Bronchial epithelial cell (primary cell): Measurements from ENCODE around the gene SNORC. TPM values are rescaled to one million over a fixed set of nuclear protein-coding genes. Genes with fewer than 3 reads are reported as not detected.

ENCODE experiments used
- DNase-seq: peaks from one replicate; pipeline ENCODE4 v3.0.0-alpha.2; 2010; ENCODE audit warnings: low read depth
- FAIRE-seq: peaks from 2 replicates; lab custom pipeline; 2011; peaks lifted over from hg19 to GRCh38; lab: Jason Lieb, UNC
- H3K27me3 ChIP-seq: 2 replicates; pipeline ENCODE4 v1.5.1; 2011; ENCODE audit warnings: low read length; ENCODE audit not compliant: control insufficient read depth, insufficient read depth
- H3K36me3 ChIP-seq: 2 replicates; pipeline ENCODE4 v1.5.1; 2011; ENCODE audit warnings: low read length; ENCODE audit not compliant: control insufficient read depth, insufficient read depth
- H3K4me3 ChIP-seq: 2 replicates; pipeline ENCODE4 v1.5.1; 2011; ENCODE audit warnings: mild to moderate bottlenecking, low read depth, low read length, control low read depth
- total RNA-seq: library from RNA; depleted of rRNA; stranded (reverse); fragments of >200 nt; gene quantifications from 2 replicates; pipeline ENCODE4 v1.2.1, GENCODE V29; 2014
- TF ChIP-seq, protein P1 (sequence below): IDR thresholded peaks from 2 replicates; pipeline ENCODE4 v1.5.1; 2011; ENCODE audit warnings: mild to moderate bottlenecking, moderate library complexity, low read length, control low read depth, inconsistent platforms; ENCODE audit not compliant: insufficient read depth, severe bottlenecking

Gene SNORC
- total RNA-seq, 1 donor from 2014 or later, result 0.53 TPM

DNA sequence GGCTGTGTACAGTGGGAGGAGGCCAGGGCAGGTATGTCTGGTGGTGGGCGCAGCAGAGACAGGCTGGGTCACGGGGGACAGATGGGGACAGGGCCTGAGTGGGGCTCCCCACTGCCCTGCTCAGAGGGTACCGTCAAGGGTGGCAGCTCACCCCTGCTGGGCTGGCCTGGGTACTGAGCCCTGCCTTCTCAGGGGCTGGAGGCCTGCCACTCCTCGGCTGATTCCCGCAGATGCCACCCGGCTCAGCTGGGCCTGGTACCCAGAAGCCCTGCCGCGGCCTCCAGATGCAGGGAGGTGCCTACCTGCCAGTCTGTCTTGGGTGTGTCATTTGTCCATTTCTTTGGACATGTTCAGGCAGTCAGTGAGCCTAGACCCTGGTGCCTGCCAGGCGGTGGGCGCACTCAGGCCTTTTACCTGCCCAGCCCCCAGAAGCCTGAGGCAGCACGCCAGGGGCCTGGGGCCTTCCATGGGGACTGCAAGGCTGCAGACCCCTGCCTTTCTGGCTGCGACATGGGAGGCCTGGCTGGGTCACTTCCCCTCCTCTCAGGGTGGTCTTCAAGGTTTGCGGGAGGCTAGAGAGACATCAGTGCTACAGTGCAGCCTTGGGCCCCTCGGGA is 3.3 kb downstream of the SNORC start:
- H3K36me3 ChIP-seq, result no peaks in the 10 kb centered on the region
- no peak overlapping the region for H3K4me3 ChIP-seq
- TF ChIP-seq, protein P1, sequence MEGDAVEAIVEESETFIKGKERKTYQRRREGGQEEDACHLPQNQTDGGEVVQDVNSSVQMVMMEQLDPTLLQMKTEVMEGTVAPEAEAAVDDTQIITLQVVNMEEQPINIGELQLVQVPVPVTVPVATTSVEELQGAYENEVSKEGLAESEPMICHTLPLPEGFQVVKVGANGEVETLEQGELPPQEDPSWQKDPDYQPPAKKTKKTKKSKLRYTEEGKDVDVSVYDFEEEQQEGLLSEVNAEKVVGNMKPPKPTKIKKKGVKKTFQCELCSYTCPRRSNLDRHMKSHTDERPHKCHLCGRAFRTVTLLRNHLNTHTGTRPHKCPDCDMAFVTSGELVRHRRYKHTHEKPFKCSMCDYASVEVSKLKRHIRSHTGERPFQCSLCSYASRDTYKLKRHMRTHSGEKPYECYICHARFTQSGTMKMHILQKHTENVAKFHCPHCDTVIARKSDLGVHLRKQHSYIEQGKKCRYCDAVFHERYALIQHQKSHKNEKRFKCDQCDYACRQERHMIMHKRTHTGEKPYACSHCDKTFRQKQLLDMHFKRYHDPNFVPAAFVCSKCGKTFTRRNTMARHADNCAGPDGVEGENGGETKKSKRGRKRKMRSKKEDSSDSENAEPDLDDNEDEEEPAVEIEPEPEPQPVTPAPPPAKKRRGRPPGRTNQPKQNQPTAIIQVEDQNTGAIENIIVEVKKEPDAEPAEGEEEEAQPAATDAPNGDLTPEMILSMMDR, result no peak
- DNase-seq (no peak), FAIRE-seq (no peak)
- H3K27me3 ChIP-seq, result no peaks in the 10 kb centered on the region

DNA sequence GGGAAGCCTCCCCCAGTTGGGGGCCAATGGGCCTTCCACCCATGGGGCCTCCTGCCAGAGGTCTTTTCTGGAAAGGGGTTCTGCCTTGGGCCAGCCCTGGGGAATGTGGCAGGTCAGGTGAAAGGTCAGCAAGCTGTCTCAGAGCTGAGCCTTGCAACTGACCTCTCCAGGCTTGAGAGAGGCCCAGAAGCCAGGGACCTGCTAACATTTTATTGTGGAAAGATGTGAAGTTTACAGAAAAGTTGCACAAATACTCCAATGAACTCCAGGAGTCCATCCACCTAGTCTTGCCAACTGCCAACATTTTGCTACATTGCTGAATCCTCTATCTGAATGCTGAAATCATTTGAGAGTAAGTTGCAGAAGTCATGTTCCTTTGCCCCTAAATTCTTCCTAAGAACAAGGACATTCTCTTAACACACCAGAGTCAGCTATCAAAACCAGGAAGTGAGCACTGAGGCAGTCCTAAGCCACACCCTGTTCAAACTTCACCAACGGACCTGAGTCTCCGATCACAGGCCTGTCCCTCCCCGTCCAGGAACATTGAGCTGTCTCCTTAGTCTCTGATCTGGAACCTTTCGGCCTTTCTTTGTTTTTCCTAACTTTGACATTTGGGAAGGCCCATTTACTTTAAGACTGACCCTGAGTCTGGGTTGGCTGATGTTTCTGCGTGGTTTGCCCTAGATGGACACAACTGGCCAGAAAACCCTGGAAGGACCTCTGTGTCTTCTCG is 4.0 kb downstream of the SNORC start:
- peak; percentile 98 for FAIRE-seq
- TF ChIP-seq, protein P1, result no peak
- H3K36me3 ChIP-seq, result no peaks in the 10 kb centered on the region
- no peak overlapping the region for H3K4me3 ChIP-seq
- DNase-seq, result no peak
- H3K27me3 ChIP-seq, result no peaks in the 10 kb centered on the region

DNA sequence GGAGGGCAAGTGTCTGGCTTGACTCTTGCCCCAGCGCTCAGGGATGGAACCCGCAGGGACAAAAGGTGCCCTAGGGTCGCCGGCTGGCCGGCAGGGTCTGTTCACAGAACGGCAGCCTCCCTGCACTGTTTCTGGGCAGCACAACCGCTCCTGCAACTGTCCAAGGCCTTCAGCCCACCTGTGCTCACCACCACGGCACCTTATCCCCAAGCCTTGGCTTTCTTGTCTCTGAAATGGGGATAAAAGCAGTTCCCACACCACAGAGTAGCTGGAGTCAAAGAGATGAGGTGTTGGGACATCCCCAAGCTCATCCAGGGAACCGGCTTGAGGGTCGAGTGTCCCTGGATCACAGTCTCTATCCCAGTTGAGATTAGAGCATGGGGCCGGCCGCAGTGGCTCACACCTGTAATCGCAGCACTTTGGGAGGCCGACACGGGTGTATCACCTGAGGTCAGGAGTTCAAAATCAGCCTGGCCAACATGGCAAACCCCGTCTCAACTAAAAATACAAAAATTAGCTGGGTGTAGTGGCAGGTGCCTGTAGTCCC is 4.7 kb downstream of the SNORC start:
- FAIRE-seq (no peak), DNase-seq (no peak)
- H3K4me3 ChIP-seq, result no peak overlapping the region
- H3K36me3 ChIP-seq, result no peaks in the 10 kb centered on the region
- no peaks in the 10 kb centered on the region for H3K27me3 ChIP-seq
- TF ChIP-seq, protein P1, result no peak

DNA sequence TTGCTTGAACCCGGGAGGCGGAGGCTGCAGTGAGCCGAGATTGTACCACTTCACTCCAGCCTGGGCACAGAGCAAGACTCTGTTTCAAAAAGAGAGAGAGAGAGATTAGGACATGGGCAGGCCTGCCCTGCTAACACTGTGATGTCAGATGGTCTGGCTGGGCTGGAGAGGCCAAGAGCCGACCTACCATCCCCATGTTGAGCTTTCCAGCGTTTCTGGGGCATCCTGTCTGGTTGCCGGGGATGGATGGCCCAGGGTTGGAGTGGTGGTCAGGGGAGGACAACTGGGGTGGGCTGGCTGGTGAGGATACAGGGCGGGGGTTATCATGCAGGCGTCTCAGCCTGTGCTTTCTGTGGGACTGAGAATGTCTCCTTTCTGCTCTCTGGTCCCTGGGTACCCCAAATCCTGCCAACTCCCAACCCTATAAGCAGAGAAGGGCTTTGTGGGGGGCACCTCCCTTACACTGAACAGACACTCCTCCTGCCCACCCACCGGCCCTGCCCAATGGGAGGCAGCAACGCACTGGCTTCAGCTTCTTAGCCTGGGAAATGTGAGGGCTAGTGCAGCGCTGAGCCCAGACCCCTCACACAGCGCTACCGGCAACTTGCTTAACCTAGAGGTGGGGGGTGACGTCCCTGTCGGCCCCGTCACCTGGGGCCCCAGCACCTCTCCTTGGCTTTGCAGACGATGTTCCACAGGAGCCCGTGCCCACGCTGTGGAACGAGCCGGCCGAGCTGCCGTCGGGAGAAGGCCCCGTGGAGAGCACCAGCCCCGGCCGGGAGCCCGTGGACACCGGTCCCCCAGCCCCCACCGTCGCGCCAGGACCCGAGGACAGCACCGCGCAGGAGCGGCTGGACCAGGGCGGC is 5.4 kb downstream of the SNORC start:
- FAIRE-seq, result no peak
- DNase-seq, result no peak
- H3K36me3 ChIP-seq, result no peaks in the 10 kb centered on the region
- H3K27me3 ChIP-seq, result no peaks in the 10 kb centered on the region
- H3K4me3 ChIP-seq, result peak overlapping the region; percentile 43
- TF ChIP-seq, protein P1, result peak; percentile 4

DNA sequence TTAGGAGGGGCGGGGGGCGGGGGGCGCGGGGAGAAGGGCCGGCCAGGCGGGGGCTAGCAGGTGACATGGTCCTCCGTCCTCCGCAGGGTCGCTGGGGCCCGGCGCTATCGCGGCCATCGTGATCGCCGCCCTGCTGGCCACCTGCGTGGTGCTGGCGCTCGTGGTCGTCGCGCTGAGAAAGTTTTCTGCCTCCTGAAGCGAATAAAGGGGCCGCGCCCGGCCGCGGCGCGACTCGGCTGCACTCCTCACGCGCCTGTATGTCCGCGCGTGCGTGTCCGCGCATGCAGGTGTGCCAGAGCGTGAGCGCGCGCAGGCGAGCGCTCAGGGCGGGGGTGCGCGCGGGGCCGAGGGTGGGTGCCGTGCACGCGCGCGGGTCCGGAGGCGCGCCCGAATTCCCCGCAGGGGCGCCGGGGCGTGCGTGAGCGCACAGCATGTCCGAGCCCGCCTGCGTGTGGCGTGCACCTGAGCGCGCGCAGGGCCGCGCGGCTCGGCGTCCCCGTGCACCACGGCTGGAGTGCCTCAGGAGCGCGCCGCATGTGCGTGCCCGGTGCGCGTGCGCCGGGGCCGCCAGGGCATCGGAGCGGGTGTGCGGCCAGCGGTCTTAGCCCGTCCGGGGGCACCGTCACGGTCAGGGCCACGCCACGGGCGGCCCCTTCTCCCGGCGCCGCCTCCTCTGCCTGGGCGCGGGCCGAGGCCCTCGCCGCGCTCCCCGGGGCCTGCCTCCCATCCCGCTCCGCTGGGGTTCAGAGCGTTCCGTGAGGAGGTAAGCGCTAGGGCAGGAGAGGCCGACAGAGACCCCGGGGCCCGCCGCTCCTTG is 6.3 kb downstream of the SNORC start:
- no peak for FAIRE-seq
- Histone ChIP-seq H3K4me3 (peak overlapping the region; percentile 43), H3K27me3 (no peaks in the 10 kb centered on the region), H3K36me3 (no peaks in the 10 kb centered on the region)
- TF ChIP-seq, protein P1, result peak; percentile 53
- no peak for DNase-seq
